ENCODE data around the gene SAT1. TPM values are rescaled to one million over a fixed set of nuclear protein-coding genes. Genes with fewer than 3 reads are reported as not detected.

SAT1 gene
- total and polyA plus RNA-seq, 10 of the 15 experiments (the other 5 are each of a cell fraction or from before 2014, with no cell fraction given) = 42.2 to 234 (median 60.4) TPM

- Histone ChIP-seq H3K27ac (ENCODE audit: control insufficient read depth, insufficient read depth) (no peak overlapping the region), H3K79me2 (ENCODE audit: control insufficient read depth, insufficient read depth, low read length) (no peaks in the 10 kb centered on the region), H3K27me3 (replicated peaks in 1 of 2; ENCODE audit: control insufficient read depth in 2 of 2, insufficient read depth in 2 of 2, low read length in 1 of 2) (no peaks in the 10 kb centered on the region), H3K36me3 (ENCODE audit: control insufficient read depth in 2 of 2, insufficient read depth in 2 of 2, low read length in 1 of 2) (no peaks in the 10 kb centered on the region), H3K4me2 (ENCODE audit: control insufficient read depth, insufficient read depth) (no peak overlapping the region), H3K4me1 (ENCODE audit: control insufficient read depth, insufficient read depth, low read length) (no peaks in the 10 kb centered on the region), H3K4me3 (no peak overlapping the region), H3K9me3 (replicated peaks; ENCODE audit: control insufficient read depth, insufficient read depth, low read length) (no peaks in the 10 kb centered on the region), H2AFZ (ENCODE audit: control insufficient read depth, low read depth, low read length) (no peak overlapping the region), H4K20me1 (ENCODE audit: control insufficient read depth, insufficient read depth) (no peaks in the 10 kb centered on the region), H3K9ac (ENCODE audit: control insufficient read depth, insufficient read depth, low read length) (no peak overlapping the region)
- intact Hi-C loops (cut with micrococcal nuclease; ENCODE audit: unreplicated experiment) (no loop called here), in situ Hi-C loops (cut with MboI) (no loop called here)
- ChIA-PET SMC1A (ENCODE audit: uncharacterized antibody, unreplicated experiment) (no interaction called here), CTCF (no interaction called here), POLR2A (no interaction called here), RAD21 (ENCODE audit: unreplicated experiment) (no interaction called here)
- no TSS peak for BruUV-seq (replicated peaks)
- 69% methylated on average over 5 of the region's 5 CpGs for WGBS (ENCODE audit: insufficient coverage, insufficient replicate concordance, low lambda C conversion rate, missing lambda C conversion rate)
- DNase-seq (ENCODE audit: low read depth, low spot score) = no peak
- no peak for TF ChIP-seq BMI1 (IDR thresholded peaks at IDR 0.05; ENCODE audit: borderline replicate concordance)
- TF ChIP-seq SIN3A (IDR thresholded peaks at IDR 0.05; ENCODE audit: low read depth, low read length) = no peak
- no peak for TF ChIP-seq STAT1 (conservative IDR thresholded peaks at IDR 0.05)
- no peak for TF ChIP-seq NFYB (IDR thresholded peaks at IDR 0.05; ENCODE audit: insufficient read depth, low read depth, low read length)
- no peak for TF ChIP-seq BRCA1 (IDR thresholded peaks at IDR 0.05; ENCODE audit: low read depth, low read length)
- TF ChIP-seq ZNF622 (IDR thresholded peaks at IDR 0.05) = no peak
- no peak for TF ChIP-seq ESRRA (IDR thresholded peaks at IDR 0.05; ENCODE audit: low read length)
- TF ChIP-seq, protein P1, sequence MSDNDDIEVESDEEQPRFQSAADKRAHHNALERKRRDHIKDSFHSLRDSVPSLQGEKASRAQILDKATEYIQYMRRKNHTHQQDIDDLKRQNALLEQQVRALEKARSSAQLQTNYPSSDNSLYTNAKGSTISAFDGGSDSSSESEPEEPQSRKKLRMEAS (IDR thresholded peaks at IDR 0.05; ENCODE audit: low read depth, low read length) = no peak
- no peak for ATAC-seq
- FAIRE-seq = no peak
Measured at GRCh38 chrX:23803931-23804381, 21.0 kb downstream of the SAT1 start.

GRCh38 chrX:23804578-23804977 lies 21.6 kb downstream of the SAT1 start:
- WGBS (ENCODE audit: insufficient coverage, insufficient replicate concordance, low lambda C conversion rate, missing lambda C conversion rate) = 57% methylated on average over 3 of the region's 3 CpGs
- no peak overlapping the region for H3K27ac ChIP-seq (ENCODE audit: control insufficient read depth, insufficient read depth)
- ChIA-PET CTCF (no interaction called here), SMC1A (ENCODE audit: uncharacterized antibody, unreplicated experiment) (no interaction called here), POLR2A (no interaction called here), RAD21 (ENCODE audit: unreplicated experiment) (no interaction called here)
- in situ Hi-C loops (cut with MboI) (no loop called here), intact Hi-C loops (cut with micrococcal nuclease; ENCODE audit: unreplicated experiment) (no loop called here)
- H3K4me2 ChIP-seq (ENCODE audit: control insufficient read depth, insufficient read depth) = no peak overlapping the region
- no peaks in the 10 kb centered on the region for H3K27me3 ChIP-seq (replicated peaks in 1 of 2; ENCODE audit: control insufficient read depth in 2 of 2, insufficient read depth in 2 of 2, low read length in 1 of 2)
- H3K79me2 ChIP-seq (ENCODE audit: control insufficient read depth, insufficient read depth, low read length) = no peaks in the 10 kb centered on the region
- H3K4me3 ChIP-seq = no peak overlapping the region
- H2AFZ ChIP-seq (ENCODE audit: control insufficient read depth, low read depth, low read length) = no peak overlapping the region
- H3K36me3 ChIP-seq (ENCODE audit: control insufficient read depth in 2 of 2, insufficient read depth in 2 of 2, low read length in 1 of 2) = no peaks in the 10 kb centered on the region
- H3K9ac ChIP-seq (ENCODE audit: control insufficient read depth, insufficient read depth, low read length) = no peak overlapping the region
- no peaks in the 10 kb centered on the region for H4K20me1 ChIP-seq (ENCODE audit: control insufficient read depth, insufficient read depth)
- H3K4me1 ChIP-seq (ENCODE audit: control insufficient read depth, insufficient read depth, low read length) = no peaks in the 10 kb centered on the region
- no TSS peak for BruUV-seq (replicated peaks)
- no peak for ATAC-seq
- no peaks in the 10 kb centered on the region for H3K9me3 ChIP-seq (replicated peaks; ENCODE audit: control insufficient read depth, insufficient read depth, low read length)
- no peak for FAIRE-seq
- no peak for DNase-seq (ENCODE audit: low read depth, low spot score)
- TF ChIP-seq CBX5 (IDR thresholded peaks at IDR 0.05; ENCODE audit: low read depth) (no peak), RAD51 (IDR thresholded peaks at IDR 0.05) (no peak), ASH2L (IDR thresholded peaks at IDR 0.05; ENCODE audit: borderline replicate concordance, low read depth) (no peak), STAT1 (conservative IDR thresholded peaks at IDR 0.05) (no peak), SUZ12 (IDR thresholded peaks at IDR 0.05; ENCODE audit: unreplicated experiment) (no peak), CUX1 (IDR thresholded peaks at IDR 0.05; ENCODE audit: insufficient replicate concordance, low read depth, low read length) (no peak)
